GM12872 (cell line): ENCODE results near the gene CPB2.

Experiments
- TF ChIP-seq, protein P1 (sequence below): IDR thresholded peaks from 3 replicates; pipeline ENCODE4 v1.5.1; 2011; ENCODE audit warnings: low read depth, mild to moderate bottlenecking, low read length, moderate library complexity; ENCODE audit not compliant: insufficient read depth

Gene CPB2

DNA sequence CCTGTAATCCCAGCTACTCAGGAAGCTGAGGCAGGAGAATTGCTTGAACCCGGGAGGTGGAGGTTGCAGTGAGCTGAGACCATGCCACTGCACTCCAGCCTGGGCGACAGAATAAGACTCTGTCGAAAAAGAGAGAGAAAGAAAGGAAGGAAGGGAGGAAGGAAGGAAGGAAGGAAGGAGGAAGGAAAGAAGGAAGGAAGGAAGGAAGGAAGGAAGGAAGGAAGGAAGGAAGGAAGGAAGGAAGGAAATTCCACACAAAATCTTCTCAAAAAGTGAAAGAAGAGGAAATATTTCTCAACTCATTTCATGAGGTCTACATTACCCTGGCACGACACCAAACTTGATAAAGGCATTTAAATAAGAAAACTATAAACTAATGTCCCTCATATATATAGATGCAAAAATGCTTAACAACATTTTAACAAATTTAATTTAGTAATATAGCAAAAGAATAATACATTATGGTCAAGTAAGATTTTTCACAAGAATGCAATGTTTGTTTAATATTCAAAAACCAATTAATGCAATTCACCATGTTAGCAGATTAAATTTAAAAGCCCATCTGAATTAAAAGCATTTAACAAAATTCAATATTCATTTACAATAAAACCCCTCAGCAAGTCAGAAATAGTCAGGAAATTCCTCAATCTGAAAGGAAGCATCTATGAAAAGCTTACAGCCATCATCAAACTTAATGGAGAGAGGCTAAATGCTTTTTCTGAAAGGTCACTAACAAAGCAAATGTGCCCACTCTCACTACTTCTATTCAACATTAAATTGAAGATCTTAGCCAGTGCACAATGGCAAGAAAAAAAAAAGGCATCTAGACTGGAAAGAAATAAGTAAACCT is 12.0 kb upstream of the CPB2 start:
- TF ChIP-seq, protein P1, sequence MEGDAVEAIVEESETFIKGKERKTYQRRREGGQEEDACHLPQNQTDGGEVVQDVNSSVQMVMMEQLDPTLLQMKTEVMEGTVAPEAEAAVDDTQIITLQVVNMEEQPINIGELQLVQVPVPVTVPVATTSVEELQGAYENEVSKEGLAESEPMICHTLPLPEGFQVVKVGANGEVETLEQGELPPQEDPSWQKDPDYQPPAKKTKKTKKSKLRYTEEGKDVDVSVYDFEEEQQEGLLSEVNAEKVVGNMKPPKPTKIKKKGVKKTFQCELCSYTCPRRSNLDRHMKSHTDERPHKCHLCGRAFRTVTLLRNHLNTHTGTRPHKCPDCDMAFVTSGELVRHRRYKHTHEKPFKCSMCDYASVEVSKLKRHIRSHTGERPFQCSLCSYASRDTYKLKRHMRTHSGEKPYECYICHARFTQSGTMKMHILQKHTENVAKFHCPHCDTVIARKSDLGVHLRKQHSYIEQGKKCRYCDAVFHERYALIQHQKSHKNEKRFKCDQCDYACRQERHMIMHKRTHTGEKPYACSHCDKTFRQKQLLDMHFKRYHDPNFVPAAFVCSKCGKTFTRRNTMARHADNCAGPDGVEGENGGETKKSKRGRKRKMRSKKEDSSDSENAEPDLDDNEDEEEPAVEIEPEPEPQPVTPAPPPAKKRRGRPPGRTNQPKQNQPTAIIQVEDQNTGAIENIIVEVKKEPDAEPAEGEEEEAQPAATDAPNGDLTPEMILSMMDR, result no peak

DNA sequence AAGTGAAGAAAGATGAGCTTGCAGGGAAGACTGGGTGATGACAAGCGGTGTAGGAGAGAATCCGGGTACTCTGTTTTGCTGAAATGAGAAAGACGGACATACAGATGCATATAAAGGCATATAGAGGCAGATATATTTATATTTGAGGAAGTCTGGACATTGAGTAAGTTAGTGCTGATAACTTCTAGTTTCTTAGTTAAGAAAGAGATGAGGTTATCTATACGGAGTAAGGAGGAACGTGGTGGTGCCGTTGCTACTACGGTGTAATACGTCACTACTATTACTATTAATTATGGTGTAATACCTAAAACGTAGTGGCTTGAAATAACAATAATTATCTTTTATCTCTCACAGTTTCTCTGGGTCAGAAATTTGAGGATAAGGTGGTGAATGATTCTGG is 9.8 kb upstream of the CPB2 start:
- TF ChIP-seq, protein P1, result no peak

DNA sequence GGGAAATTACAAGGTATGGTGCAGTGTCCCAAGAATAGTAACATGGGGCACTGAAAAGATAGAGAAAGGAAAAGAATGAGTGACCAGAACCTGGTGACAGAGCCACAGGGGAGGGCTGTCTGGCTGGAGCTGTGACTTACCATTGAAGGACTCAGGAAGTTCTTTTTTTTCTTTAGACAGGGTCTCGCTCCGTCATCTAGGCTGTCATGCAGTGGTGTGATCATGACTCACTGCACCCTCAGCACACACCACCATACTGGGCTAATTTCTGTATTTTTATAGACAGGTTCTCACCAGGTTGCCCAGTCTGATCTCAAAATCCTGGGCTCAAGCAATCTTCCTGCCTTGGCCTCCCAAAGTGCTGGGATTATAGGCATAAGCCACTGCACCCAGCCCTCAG is 8.8 kb upstream of the CPB2 start:
- TF ChIP-seq, protein P1, result no peak

DNA sequence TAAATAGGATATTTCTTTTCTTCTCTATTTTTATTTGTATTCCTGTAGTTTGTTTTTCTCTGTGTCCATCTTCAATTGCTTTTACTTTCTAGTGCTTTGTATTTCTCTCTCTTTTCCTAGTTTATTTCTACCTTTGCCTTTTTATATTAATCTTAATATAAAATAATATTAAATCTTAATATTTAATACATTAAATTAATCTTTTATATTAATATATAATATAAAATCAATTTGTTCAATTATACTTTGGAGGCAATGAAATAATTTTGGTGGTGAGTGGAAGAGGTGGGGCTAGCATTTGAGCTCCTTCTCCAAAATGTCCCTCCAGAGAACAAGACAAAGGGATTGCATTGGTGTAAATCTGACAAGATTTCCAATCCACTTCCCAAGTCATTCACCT is 6.3 kb upstream of the CPB2 start:
- TF ChIP-seq, protein P1, result no peak

DNA sequence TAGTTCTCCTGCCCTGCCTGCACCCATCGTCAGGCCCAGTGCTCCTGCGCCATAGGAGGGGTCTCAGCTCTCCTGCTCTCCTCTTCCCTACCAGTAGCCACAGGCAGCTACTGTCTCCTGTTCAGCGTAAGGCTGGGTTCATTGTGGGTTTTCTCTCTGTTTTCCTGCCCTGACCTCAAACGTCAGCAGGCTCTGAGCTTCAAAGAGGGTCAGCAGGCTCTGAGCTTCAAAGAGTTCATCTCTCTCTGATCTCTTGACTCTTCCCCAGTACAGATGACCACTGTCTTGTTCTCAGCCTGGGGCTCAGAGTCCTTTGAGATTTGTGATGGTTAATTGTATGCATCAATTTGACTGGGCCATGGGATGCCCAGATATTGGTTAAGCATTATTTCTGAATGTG is 4.6 kb upstream of the CPB2 start:
- TF ChIP-seq, protein P1, result no peak

DNA sequence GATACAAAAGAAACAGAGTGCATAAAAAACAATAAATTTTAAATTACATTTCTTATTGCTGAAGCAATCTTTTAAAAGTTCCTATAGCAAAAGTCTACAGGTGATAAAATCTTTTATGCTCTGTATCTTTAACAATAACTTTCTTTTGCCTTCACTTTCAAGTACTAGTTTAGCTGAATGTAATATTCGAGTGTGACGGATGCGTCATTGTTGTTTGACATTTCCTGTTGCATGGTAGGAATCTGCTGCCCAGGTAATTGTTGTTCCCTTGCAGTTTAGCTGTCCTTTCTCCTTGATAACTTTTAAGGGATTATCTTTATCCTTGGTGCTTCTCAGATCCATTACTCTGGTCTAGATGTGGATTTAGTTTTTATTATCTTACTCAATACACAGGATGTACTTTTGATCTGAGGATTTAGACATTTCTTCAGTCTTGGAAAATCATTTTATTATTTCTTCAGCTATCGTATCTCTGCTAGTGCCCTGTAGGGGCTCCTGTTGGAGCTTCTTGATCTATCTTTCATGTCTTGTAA is 2.1 kb upstream of the CPB2 start:
- TF ChIP-seq, protein P1, result no peak

DNA sequence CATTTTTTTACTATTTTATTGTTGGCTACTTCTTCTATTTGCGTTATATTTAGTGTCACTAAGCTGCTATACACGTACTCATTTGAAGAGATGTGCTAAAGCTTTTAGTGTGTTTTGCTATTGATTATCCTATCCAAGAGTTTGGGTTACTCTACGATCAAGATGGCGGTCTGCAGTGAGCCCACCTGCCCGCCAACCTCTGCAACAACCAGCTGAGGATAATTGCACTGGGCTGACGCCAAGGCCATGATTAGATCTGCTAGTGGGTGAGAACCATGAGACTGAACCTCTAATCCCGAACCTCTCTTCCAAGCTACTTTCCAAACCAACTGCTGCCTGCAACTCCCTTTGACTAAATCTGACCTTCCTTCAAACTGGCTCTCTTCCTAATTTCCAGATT is 1.8 kb downstream of the CPB2 start:
- TF ChIP-seq, protein P1, result no peak
